Lower leg skin (tissue), 4 donors: ENCODE results near the gene SLC9A2. TPM values are rescaled to one million over a fixed set of nuclear protein-coding genes. Genes with fewer than 3 reads are reported as not detected.

ENCODE experiments used
- DNase-seq, 2 donors: peaks; one replicate each; pipeline ENCODE4 v3.0.0-alpha.2; 2019; ENCODE audit warnings: low spot score in 2 of 2
- H3K4me3 ChIP-seq: fragments of 200-600 bp; sonication (generic); 2 replicates; pipeline ENCODE4 v1.5.1; 2017; ENCODE audit warnings: mild to moderate bottlenecking, low read depth; ENCODE audit not compliant: poor library complexity, severe bottlenecking
- CTCF ChIP-seq, 3 donors: fragments of 450-650 bp; IDR thresholded peaks; one replicate each; pipeline ENCODE4 v1.5.1; 2016; ENCODE audit warnings: antibody characterized with exemption in 3 of 3, mild to moderate bottlenecking in 3 of 3, moderate library complexity in 2 of 3
- POLR2A ChIP-seq, 2 donors: fragments of 450-650 bp; IDR thresholded peaks; one replicate each; pipeline ENCODE4 v1.6.1; 2016 to 2017; ENCODE audit warnings: antibody characterized with exemption in 2 of 2, mild to moderate bottlenecking in 1 of 2, moderate library complexity in 1 of 2
- WGBS, 2 donors: methylation state at CpG; one replicate each; pipeline ENCODE4 v1.1.5; 2018; 5-methylcytosine and 5-hydroxymethylcytosine counted together
- intact Hi-C: fragments of 100-400 bp; cut with DNase I; formaldehyde crosslinking; loops from one replicate; pipeline ENCODE4 v1.15.0; 2023; ENCODE audit warnings: low total_unique reads
- total RNA-seq, 4 donors: library from RNA; depleted of rRNA; stranded (reverse); fragments of >200 nt; gene quantifications; one replicate each; pipeline ENCODE4 v1.1.0, GENCODE V29; 2016

The SLC9A2 gene
- total RNA-seq, 4 donors from 2014 or later = 0.55 to 6.8 (median 3.0) TPM

- TF ChIP-seq POLR2A (IDR thresholded peaks at IDR 0.05) = no peak
- TF ChIP-seq CTCF (IDR thresholded peaks at IDR 0.05) = no peak
- DNase-seq = no peak
- intact Hi-C loops = no loop called here
- WGBS, 2 donors = 73 to 78% methylated on average over 15 of the region's 15 CpGs
- no peak overlapping the region for H3K4me3 ChIP-seq
These were observed 107.1 kb downstream of the SLC9A2 start for GRCh38 chr2:102726128-102727087.

- 47 to 57% methylated on average over 15 of the region's 15 CpGs for WGBS, 2 donors
- H3K4me3 ChIP-seq = no peak overlapping the region
- TF ChIP-seq POLR2A (IDR thresholded peaks at IDR 0.05) = no peak
- TF ChIP-seq CTCF (IDR thresholded peaks at IDR 0.05) = no peak
- intact Hi-C loops = no loop called here
- no peak for DNase-seq
These were observed 116.2 kb downstream of the SLC9A2 start for GRCh38 chr2:102735416-102736109.

GRCh38 chr2:102736110-102736409, 116.7 kb downstream of the SLC9A2 start:
- TF ChIP-seq POLR2A (IDR thresholded peaks at IDR 0.05) (no peak), CTCF (IDR thresholded peaks at IDR 0.05) (no peak)
- 4 to 21% methylated on average over 6 of the region's 6 CpGs for WGBS, 2 donors
- intact Hi-C loops = no loop called here
- DNase-seq = no peak
- H3K4me3 ChIP-seq = peak overlapping the region; percentile 86

- H3K4me3 ChIP-seq = peak overlapping the region; percentile 86
- peak; percentile 69 to 95 for DNase-seq
- WGBS, 2 donors = 1 to 3% methylated on average over 22 to 24 of the region's 52 CpGs
- no peak for TF ChIP-seq POLR2A (IDR thresholded peaks at IDR 0.05)
- no peak for TF ChIP-seq CTCF (IDR thresholded peaks at IDR 0.05)
- intact Hi-C loops = no loop called here
These were observed 117.4 kb downstream of the SLC9A2 start for GRCh38 chr2:102736410-102737409.

GRCh38 chr2:102737431-102737830, 118.1 kb downstream of the SLC9A2 start:
- intact Hi-C loops = no loop called here
- no peak overlapping the region for H3K4me3 ChIP-seq
- WGBS, 2 donors = 86% methylated on average over 1 of the region's 1 CpG
- no peak for DNase-seq
- TF ChIP-seq CTCF (IDR thresholded peaks at IDR 0.05) (no peak), POLR2A (IDR thresholded peaks at IDR 0.05) (no peak)
